ENCODE measurements around the gene AFF3.

GRCh38 chr2:99571021-99571420 lies 571.4 kb downstream of the AFF3 start:
- TF ChIP-seq, protein P1, sequence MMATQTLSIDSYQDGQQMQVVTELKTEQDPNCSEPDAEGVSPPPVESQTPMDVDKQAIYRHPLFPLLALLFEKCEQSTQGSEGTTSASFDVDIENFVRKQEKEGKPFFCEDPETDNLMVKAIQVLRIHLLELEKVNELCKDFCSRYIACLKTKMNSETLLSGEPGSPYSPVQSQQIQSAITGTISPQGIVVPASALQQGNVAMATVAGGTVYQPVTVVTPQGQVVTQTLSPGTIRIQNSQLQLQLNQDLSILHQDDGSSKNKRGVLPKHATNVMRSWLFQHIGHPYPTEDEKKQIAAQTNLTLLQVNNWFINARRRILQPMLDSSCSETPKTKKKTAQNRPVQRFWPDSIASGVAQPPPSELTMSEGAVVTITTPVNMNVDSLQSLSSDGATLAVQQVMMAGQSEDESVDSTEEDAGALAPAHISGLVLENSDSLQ (IDR thresholded peaks at IDR 0.05) = no peak
- TF ChIP-seq ARNT (IDR thresholded peaks at IDR 0.05) (no peak), SP1 (IDR thresholded peaks at IDR 0.05) (no peak), FOXA1 (IDR thresholded peaks at IDR 0.05) (no peak), FOXM1 (IDR thresholded peaks at IDR 0.05; ENCODE audit: borderline replicate concordance) (no peak), FOXK2 (IDR thresholded peaks at IDR 0.05) (no peak)

Measured in HEK293T (cell line).